ENCODE data around the gene SYTL3.

GRCh38 chr6:158611039-158611438, 38.8 kb upstream of the SYTL3 start:
- TF ChIP-seq CTCF (conservative IDR thresholded peaks at IDR 0.05; ENCODE audit: low read length) (no peak), EZH2phosphoT487 (IDR thresholded peaks at IDR 0.05; ENCODE audit: borderline replicate concordance) (no peak)
